NCI-H524 treated with DMSO at 0.1 percent for 48 hours (cell line): ENCODE measurements around the gene SOST.

Source experiments
- DNase-seq: peaks from one replicate; lab custom pipeline; 2025; lab: John Stamatoyannopoulos, UW

SOST gene

GRCh38 chr17:43741636-43742035 is 17.0 kb downstream of the SOST start:
- no peak for DNase-seq

- DNase-seq: no peak
These were observed 18.1 kb downstream of the SOST start for GRCh38 chr17:43740541-43740940.

- no peak for DNase-seq
These were observed 20.9 kb downstream of the SOST start for GRCh38 chr17:43737722-43738121.

- no peak for DNase-seq
These were observed 22.2 kb downstream of the SOST start for GRCh38 chr17:43736389-43736788.

- no peak for DNase-seq
These were observed 24.2 kb downstream of the SOST start for GRCh38 chr17:43734376-43734775.

GRCh38 chr17:43733956-43734355 is 24.6 kb downstream of the SOST start:
- no peak for DNase-seq

- DNase-seq: no peak
These were observed 25.6 kb downstream of the SOST start for GRCh38 chr17:43732958-43733357.

GRCh38 chr17:43728081-43728480 is 30.5 kb downstream of the SOST start:
- no peak for DNase-seq

GRCh38 chr17:43723697-43724359 is 34.8 kb downstream of the SOST start:
- DNase-seq: no peak

GRCh38 chr17:43722870-43723665 is 35.5 kb downstream of the SOST start:
- DNase-seq: no peak

GRCh38 chr17:43722269-43722619 is 36.3 kb downstream of the SOST start:
- no peak for DNase-seq

- no peak for DNase-seq
These were observed 36.9 kb downstream of the SOST start for GRCh38 chr17:43721537-43722268.

GRCh38 chr17:43720311-43721060 is 38.1 kb downstream of the SOST start:
- DNase-seq: no peak

GRCh38 chr17:43719578-43719977 is 39.0 kb downstream of the SOST start:
- no peak for DNase-seq

- DNase-seq: no peak
These were observed 40.0 kb downstream of the SOST start for GRCh38 chr17:43718544-43718943.

GRCh38 chr17:43717913-43718312 is 40.7 kb downstream of the SOST start:
- DNase-seq: no peak

- no peak for DNase-seq
These were observed 44.0 kb downstream of the SOST start for GRCh38 chr17:43714465-43715149.

GRCh38 chr17:43713494-43714162 is 45.0 kb downstream of the SOST start:
- DNase-seq: no peak

- DNase-seq: no peak
These were observed 46.2 kb downstream of the SOST start for GRCh38 chr17:43712397-43712796.

- no peak for DNase-seq
These were observed 48.5 kb downstream of the SOST start for GRCh38 chr17:43710101-43710500.

- no peak for DNase-seq
These were observed 49.4 kb downstream of the SOST start for GRCh38 chr17:43709210-43709609.
